HEK293T (cell line): ENCODE measurements around the gene ARID4B.
"Not testable (repeated sequence)": the region's sequence is repeated elsewhere in the genome, so short reads cannot be mapped to it uniquely, and the experiment has no call there.

Experiments used
- BHLHE40 ChIP-seq: fragments of 450-650 bp; IDR thresholded peaks from 2 replicates; pipeline ENCODE4 v1.6.1; 2016; ENCODE audit warnings: mild to moderate bottlenecking, moderate library complexity, borderline replicate concordance
- ELF4 ChIP-seq: fragments of 450-650 bp; IDR thresholded peaks from 2 replicates; pipeline ENCODE4 v1.6.1; 2017; ENCODE audit warnings: antibody characterized with exemption
- FOXA1 ChIP-seq: fragments of 450-650 bp; IDR thresholded peaks from 2 replicates; pipeline ENCODE4 v1.6.1; 2016; ENCODE audit warnings: mild to moderate bottlenecking
- FOXK2 ChIP-seq: fragments of 450-650 bp; IDR thresholded peaks from 2 replicates; pipeline ENCODE4 v1.6.1; 2016; ENCODE audit warnings: mild to moderate bottlenecking
- FOXM1 ChIP-seq: fragments of 450-650 bp; IDR thresholded peaks from 2 replicates; pipeline ENCODE4 v1.6.1; 2017; ENCODE audit warnings: mild to moderate bottlenecking, borderline replicate concordance
- L3MBTL2 ChIP-seq: fragments of 450-650 bp; conservative IDR thresholded peaks from 2 replicates; pipeline ENCODE4 v1.6.1; 2016; ENCODE audit warnings: mild to moderate bottlenecking
- LEF1 ChIP-seq: fragments of 450-650 bp; IDR thresholded peaks from 2 replicates; pipeline ENCODE4 v1.6.1; 2017; ENCODE audit warnings: mild to moderate bottlenecking, borderline replicate concordance
- NFRKB ChIP-seq: fragments of 450-650 bp; IDR thresholded peaks from 2 replicates; pipeline ENCODE4 v1.6.1; 2016; ENCODE audit warnings: mild to moderate bottlenecking, moderate library complexity
- SP1 ChIP-seq: fragments of 450-650 bp; IDR thresholded peaks from 2 replicates; pipeline ENCODE4 v1.6.1; 2017
- SUZ12 ChIP-seq: fragments of 450-650 bp; IDR thresholded peaks from 2 replicates; pipeline ENCODE4 v1.6.1; 2016; ENCODE audit warnings: mild to moderate bottlenecking
- TARDBP ChIP-seq: fragments of 450-650 bp; IDR thresholded peaks from 2 replicates; pipeline ENCODE4 v1.6.1; 2016
- TF ChIP-seq, protein P1 (sequence below): fragments of 450-650 bp; IDR thresholded peaks from 2 replicates; pipeline ENCODE4 v1.6.1; 2016

DNA sequence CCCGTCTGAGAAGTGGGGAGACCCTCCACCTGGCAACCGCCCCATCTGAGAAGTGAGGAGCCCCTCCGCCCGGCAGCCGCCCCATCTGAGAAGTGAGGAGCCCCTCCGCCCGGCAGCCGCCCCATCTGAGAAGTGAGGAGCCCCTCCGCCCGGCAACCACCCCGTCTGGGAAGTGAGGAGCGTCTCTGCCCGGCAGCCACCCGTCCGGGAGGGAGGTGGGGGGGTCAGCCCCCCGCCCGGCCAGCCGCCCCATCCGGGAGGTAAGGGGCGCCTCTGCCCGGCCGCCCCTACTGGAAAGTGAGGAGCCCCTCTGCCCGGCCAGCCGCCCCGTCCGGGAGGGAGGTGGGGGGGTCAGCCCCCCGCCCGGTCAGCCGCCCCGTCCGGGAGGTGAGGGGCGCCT lies 18.8 kb downstream of the ARID4B start:
- not testable (repeated sequence) for TF ChIP-seq BHLHE40, SP1, TARDBP, LEF1, NFRKB, FOXK2, FOXM1, L3MBTL2, FOXA1, SUZ12, ELF4
- TF ChIP-seq, protein P1, sequence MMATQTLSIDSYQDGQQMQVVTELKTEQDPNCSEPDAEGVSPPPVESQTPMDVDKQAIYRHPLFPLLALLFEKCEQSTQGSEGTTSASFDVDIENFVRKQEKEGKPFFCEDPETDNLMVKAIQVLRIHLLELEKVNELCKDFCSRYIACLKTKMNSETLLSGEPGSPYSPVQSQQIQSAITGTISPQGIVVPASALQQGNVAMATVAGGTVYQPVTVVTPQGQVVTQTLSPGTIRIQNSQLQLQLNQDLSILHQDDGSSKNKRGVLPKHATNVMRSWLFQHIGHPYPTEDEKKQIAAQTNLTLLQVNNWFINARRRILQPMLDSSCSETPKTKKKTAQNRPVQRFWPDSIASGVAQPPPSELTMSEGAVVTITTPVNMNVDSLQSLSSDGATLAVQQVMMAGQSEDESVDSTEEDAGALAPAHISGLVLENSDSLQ = not testable (repeated sequence)
